Ishikawa (cell line): ENCODE data around the gene DLST.

Experiments used
- EP300 ChIP-seq: IDR thresholded peaks from 2 replicates; pipeline ENCODE4 v1.6.1; 2012; ENCODE audit warnings: borderline replicate concordance
- MAX ChIP-seq: IDR thresholded peaks from 2 replicates; pipeline ENCODE4 v1.6.1; 2012
- RAD21 ChIP-seq: IDR thresholded peaks from 2 replicates; pipeline ENCODE4 v1.6.1; 2012; ENCODE audit warnings: low read depth
- REST ChIP-seq: IDR thresholded peaks from 2 replicates; pipeline ENCODE4 v1.6.1; 2012; ENCODE audit warnings: low read depth, mild to moderate bottlenecking
- TAF1 ChIP-seq: IDR thresholded peaks from 2 replicates; pipeline ENCODE4 v1.6.1; 2012; ENCODE audit warnings: low read depth, mild to moderate bottlenecking

GRCh38 chr14:74911221-74911620 lies 29.5 kb downstream of the DLST start:
- TF ChIP-seq MAX (no peak), TAF1 (no peak), REST (no peak), RAD21 (no peak), EP300 (no peak)
